Measurements from ENCODE around the gene FBXL17.

Gene FBXL17

GRCh38 chr5:108381954-108382783 lies at the start of gene FBXL17 (continued):
- TF ChIP-seq ZNF19 (tag by site-specific recombination; IDR thresholded peaks at IDR 0.05; ENCODE audit: low read depth) (no peak), ZNF623 (tag by site-specific recombination; IDR thresholded peaks at IDR 0.05) (no peak), ZNF24 (tag by site-specific recombination; IDR thresholded peaks at IDR 0.05) (peak; percentile 46; the same call in 1 of the 2 replicates), ZNF571 (tag by site-specific recombination; IDR thresholded peaks at IDR 0.05) (no peak), ATF2 (tag by site-specific recombination; IDR thresholded peaks at IDR 0.05; ENCODE audit: low read depth) (0 out of 2 replicates have a peak, but pooled peaks have one; percentile 28), ZFP69B (tag by site-specific recombination; IDR thresholded peaks at IDR 0.05) (0 out of 2 replicates have a peak, but pooled peaks have one; percentile 7), PRDM2 (tag by site-specific recombination; IDR thresholded peaks at IDR 0.05; ENCODE audit: borderline replicate concordance) (no peak), ZNF121 (tag by site-specific recombination; IDR thresholded peaks at IDR 0.05) (no peak), ZNF280C (tag by site-specific recombination; IDR thresholded peaks at IDR 0.05) (no peak), ZNF140 (tag by site-specific recombination; IDR thresholded peaks at IDR 0.05) (no peak), ZFP37 (tag by site-specific recombination; IDR thresholded peaks at IDR 0.05) (0 out of 2 replicates have a peak, but pooled peaks have one; percentile 34), ZNF214 (tag by site-specific recombination; IDR thresholded peaks at IDR 0.05; ENCODE audit: borderline replicate concordance) (no peak), ZNF266 (tag by site-specific recombination; IDR thresholded peaks at IDR 0.05; ENCODE audit: low read depth) (no peak), ZNF530 (tag by site-specific recombination; IDR thresholded peaks at IDR 0.05; ENCODE audit: low read depth) (no peak), ZNF639 (tag by site-specific recombination; IDR thresholded peaks at IDR 0.05) (no peak; the same call in 1 of the 2 replicates), ZXDB (tag by site-specific recombination; IDR thresholded peaks at IDR 0.05) (peak; percentile 80), ZNF223 (tag by site-specific recombination; IDR thresholded peaks at IDR 0.05) (no peak), YY2 (tag by site-specific recombination; IDR thresholded peaks at IDR 0.05) (no peak), ZNF335 (tag by site-specific recombination; conservative IDR thresholded peaks at IDR 0.05) (peak; percentile 70), ZNF544 (tag by site-specific recombination; IDR thresholded peaks at IDR 0.05) (no peak), ZNF169 (tag by site-specific recombination; IDR thresholded peaks at IDR 0.05) (no peak)
- TF ChIP-seq, protein P1, sequence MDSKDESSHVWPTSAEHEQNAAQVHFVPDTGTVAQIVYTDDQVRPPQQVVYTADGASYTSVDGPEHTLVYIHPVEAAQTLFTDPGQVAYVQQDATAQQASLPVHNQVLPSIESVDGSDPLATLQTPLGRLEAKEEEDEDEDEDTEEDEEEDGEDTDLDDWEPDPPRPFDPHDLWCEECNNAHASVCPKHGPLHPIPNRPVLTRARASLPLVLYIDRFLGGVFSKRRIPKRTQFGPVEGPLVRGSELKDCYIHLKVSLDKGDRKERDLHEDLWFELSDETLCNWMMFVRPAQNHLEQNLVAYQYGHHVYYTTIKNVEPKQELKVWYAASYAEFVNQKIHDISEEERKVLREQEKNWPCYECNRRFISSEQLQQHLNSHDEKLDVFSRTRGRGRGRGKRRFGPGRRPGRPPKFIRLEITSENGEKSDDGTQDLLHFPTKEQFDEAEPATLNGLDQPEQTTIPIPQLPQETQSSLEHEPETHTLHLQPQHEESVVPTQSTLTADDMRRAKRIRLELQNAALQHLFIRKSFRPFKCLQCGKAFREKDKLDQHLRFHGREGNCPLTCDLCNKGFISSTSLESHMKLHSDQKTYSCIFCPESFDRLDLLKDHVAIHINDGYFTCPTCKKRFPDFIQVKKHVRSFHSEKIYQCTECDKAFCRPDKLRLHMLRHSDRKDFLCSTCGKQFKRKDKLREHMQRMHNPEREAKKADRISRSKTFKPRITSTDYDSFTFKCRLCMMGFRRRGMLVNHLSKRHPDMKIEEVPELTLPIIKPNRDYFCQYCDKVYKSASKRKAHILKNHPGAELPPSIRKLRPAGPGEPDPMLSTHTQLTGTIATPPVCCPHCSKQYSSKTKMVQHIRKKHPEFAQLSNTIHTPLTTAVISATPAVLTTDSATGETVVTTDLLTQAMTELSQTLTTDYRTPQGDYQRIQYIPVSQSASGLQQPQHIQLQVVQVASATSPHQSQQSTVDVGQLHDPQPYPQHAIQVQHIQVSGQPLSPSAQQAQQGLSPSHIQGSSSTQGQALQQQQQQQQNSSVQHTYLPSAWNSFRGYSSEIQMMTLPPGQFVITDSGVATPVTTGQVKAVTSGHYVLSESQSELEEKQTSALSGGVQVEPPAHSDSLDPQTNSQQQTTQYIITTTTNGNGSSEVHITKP (tag by site-specific recombination; IDR thresholded peaks at IDR 0.05): peak; percentile 29; the same call in 1 of the 2 replicates
